HepG2 (cell line): ENCODE measurements around the gene BIRC3. TPM values are rescaled to one million over a fixed set of nuclear protein-coding genes. Genes with fewer than 3 reads are reported as not detected.
A peak's percentile ranks its signal among the peaks of the same experiment; 100 is the strongest.

Experiments
- ATRX ChIP-seq: sonication (generic); formaldehyde crosslinking; IDR thresholded peaks from 2 replicates; pipeline ENCODE4 v1.4.0; 2020; ENCODE audit warnings: missing genetic modification reagents, borderline replicate concordance
- CHD2 ChIP-seq: IDR thresholded peaks from 2 replicates; pipeline ENCODE4 v1.6.1; 2011; ENCODE audit warnings: low read depth, low read length, improper control_type of control experiment
- FOXC1 ChIP-seq: sonication (generic); formaldehyde crosslinking; IDR thresholded peaks from 2 replicates; pipeline ENCODE4 v1.8.0; 2022; ENCODE audit warnings: mild to moderate bottlenecking, missing genetic modification reagents, borderline replicate concordance
- KDM4B ChIP-seq: sonication (generic); formaldehyde crosslinking; IDR thresholded peaks from 2 replicates; pipeline ENCODE4 v1.4.0; 2020; ENCODE audit warnings: missing genetic modification reagents
- NCOR1 ChIP-seq: fragments of 200-600 bp; sonication (generic); IDR thresholded peaks from 2 replicates; pipeline ENCODE4 v1.7.0; 2017; ENCODE audit warnings: antibody characterized with exemption, low read length, borderline replicate concordance
- NR2F1 ChIP-seq, 2 experiments: fragments of 450-650 bp in 1 of 2; formaldehyde crosslinking in 1 of 2; IDR thresholded peaks; 2 replicates each; pipeline versions ENCODE4 v1.5.0 to v1.6.1; 2016 to 2020; ENCODE audit warnings: mild to moderate bottlenecking in 1 of 2, missing compliant biosample characterization in 1 of 2, missing genetic modification reagents in 1 of 2, moderate library complexity in 1 of 2
- NR2F2 ChIP-seq: IDR thresholded peaks from 2 replicates; pipeline ENCODE4 v1.6.1; 2012; ENCODE audit warnings: low read depth, inconsistent platforms, borderline replicate concordance
- PHF8 ChIP-seq: sonication (generic); formaldehyde crosslinking; IDR thresholded peaks from 2 replicates; pipeline ENCODE4 v1.5.0; 2020; ENCODE audit warnings: missing genetic modification reagents
- SMARCC2 ChIP-seq: fragments of 450-650 bp; IDR thresholded peaks from 2 replicates; pipeline ENCODE4 v1.6.1; 2017; ENCODE audit warnings: antibody characterized with exemption, mild to moderate bottlenecking
- ZBTB1 ChIP-seq: sonication (generic); formaldehyde crosslinking; IDR thresholded peaks from 2 replicates; pipeline ENCODE4 v1.4.0; 2020; ENCODE audit warnings: missing genetic modification reagents, borderline replicate concordance
- ZFP36L1 ChIP-seq: sonication (generic); formaldehyde crosslinking; IDR thresholded peaks from 2 replicates; pipeline ENCODE4 v1.8.0; 2022; ENCODE audit warnings: mild to moderate bottlenecking, missing genetic modification reagents, moderate library complexity
- ZNF138 ChIP-seq: sonication (generic); formaldehyde crosslinking; IDR thresholded peaks from 2 replicates; pipeline ENCODE4 v1.5.0; 2020; ENCODE audit warnings: mild to moderate bottlenecking, low read depth, missing genetic modification reagents
- ZNF260 ChIP-seq: sonication (generic); formaldehyde crosslinking; IDR thresholded peaks from 2 replicates; pipeline ENCODE4 v1.4.0; 2020; ENCODE audit warnings: missing genetic modification reagents, low read depth, mild to moderate bottlenecking, borderline replicate concordance
- polyA plus RNA-seq, 8 experiments: library from polyadenylated mRNA; depleted of rRNA in 3 of 8; stranded (reverse) in 7 of 8; unstranded in 1 of 8; fragments of >200 nt; fragmentation: Illumina TruSeq in 4 of 8; extraction: Trizol in 4 of 8; gene quantifications; 2 replicates each; pipeline versions ENCODE4 v1.2.1 to v1.2.3, GENCODE V29; 2011 to 2016; ENCODE audit warnings: low read depth in 4 of 8, missing spikeins in 1 of 8, mixed read lengths in 1 of 8; ENCODE audit not compliant: insufficient read depth in 1 of 8
- total RNA-seq, 5 experiments: library from RNA; depleted of rRNA; stranded (reverse); fragments of >200 nt; fragmentation: Illumina TruSeq; extraction: Trizol; gene quantifications; 2 replicates each; pipeline ENCODE4 v1.2.3, GENCODE V29; 2016; ENCODE audit warnings: low read depth in 1 of 5
- TF ChIP-seq, protein P1 (sequence below): sonication (generic); formaldehyde crosslinking; IDR thresholded peaks from 2 replicates; pipeline ENCODE4 v1.4.0; 2020; ENCODE audit warnings: missing genetic modification reagents
- TF ChIP-seq, protein P2 (sequence below): IDR thresholded peaks from 2 replicates; pipeline ENCODE4 v1.6.1; 2016; ENCODE audit warnings: mild to moderate bottlenecking
- TF ChIP-seq, protein P3 (sequence below): sonication (generic); formaldehyde crosslinking; IDR thresholded peaks from 2 replicates; pipeline ENCODE4; 2020; ENCODE audit warnings: missing genetic modification reagents, mild to moderate bottlenecking, borderline replicate concordance
- TF ChIP-seq, protein P4 (sequence below): IDR thresholded peaks from 2 replicates; pipeline ENCODE4 v1.4.0; 2020; ENCODE audit warnings: mild to moderate bottlenecking, missing genetic modification reagents

The BIRC3 gene
- total and polyA plus RNA-seq, 2 of the 13 experiments (the other 11 are each of a cell fraction or from before 2014, with no cell fraction given), result 0.41 to 4.2 TPM

DNA sequence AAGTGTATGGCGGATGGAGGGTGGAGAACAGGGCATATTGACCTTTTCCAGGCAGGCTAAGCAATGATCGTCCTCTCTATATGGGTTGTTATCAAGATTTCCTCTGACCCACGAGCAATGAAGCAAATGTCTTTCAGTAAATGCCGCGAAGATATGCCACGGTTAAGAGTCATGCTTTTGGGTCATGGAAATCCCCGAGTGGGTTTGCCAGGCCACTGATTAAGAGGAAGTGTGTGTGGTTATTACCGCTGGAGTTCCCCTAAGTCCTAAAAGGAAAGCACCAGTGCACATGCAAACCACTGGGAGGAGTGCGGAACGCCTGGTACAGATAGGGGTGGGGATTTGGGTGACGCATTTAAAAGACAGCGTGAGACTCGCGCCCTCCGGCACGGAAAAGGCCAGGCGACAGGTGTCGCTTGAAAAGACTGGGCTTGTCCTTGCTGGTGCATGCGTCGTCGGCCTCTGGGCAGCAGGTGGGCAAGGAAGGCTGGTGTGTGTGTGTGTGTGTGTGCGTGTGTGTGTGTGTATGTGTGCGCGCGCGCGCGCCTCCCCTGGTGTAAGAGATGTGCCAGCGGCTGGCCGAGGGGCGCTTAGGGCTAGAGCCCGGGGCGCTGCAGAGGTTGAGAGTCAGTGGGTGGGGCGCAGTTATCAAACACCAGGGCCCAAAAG lies at the start of gene BIRC3 (continued):
- TF ChIP-seq ZNF260 (no peak), KDM4B (no peak), ZBTB1 (no peak), PHF8 (CRISPR knock-in tag) (peak; percentile 47), NR2F1 (CRISPR knock-in tag; IDR thresholded peaks at IDR 0.05) (no peak), FOXC1 (CRISPR knock-in tag) (0 out of 2 replicates have a peak, but pooled peaks have one; percentile 56), CHD2 (no peak), ZNF138 (CRISPR knock-in tag) (no peak), ATRX (no peak), ZFP36L1 (CRISPR knock-in tag) (no peak), SMARCC2 (no peak), NCOR1 (no peak), NR2F2 (no peak)
- TF ChIP-seq, protein P1, sequence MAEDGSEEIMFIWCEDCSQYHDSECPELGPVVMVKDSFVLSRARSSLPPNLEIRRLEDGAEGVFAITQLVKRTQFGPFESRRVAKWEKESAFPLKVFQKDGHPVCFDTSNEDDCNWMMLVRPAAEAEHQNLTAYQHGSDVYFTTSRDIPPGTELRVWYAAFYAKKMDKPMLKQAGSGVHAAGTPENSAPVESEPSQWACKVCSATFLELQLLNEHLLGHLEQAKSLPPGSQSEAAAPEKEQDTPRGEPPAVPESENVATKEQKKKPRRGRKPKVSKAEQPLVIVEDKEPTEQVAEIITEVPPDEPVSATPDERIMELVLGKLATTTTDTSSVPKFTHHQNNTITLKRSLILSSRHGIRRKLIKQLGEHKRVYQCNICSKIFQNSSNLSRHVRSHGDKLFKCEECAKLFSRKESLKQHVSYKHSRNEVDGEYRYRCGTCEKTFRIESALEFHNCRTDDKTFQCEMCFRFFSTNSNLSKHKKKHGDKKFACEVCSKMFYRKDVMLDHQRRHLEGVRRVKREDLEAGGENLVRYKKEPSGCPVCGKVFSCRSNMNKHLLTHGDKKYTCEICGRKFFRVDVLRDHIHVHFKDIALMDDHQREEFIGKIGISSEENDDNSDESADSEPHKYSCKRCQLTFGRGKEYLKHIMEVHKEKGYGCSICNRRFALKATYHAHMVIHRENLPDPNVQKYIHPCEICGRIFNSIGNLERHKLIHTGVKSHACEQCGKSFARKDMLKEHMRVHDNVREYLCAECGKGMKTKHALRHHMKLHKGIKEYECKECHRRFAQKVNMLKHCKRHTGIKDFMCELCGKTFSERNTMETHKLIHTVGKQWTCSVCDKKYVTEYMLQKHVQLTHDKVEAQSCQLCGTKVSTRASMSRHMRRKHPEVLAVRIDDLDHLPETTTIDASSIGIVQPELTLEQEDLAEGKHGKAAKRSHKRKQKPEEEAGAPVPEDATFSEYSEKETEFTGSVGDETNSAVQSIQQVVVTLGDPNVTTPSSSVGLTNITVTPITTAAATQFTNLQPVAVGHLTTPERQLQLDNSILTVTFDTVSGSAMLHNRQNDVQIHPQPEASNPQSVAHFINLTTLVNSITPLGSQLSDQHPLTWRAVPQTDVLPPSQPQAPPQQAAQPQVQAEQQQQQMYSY (CRISPR knock-in tag), result no peak
- TF ChIP-seq, protein P2, sequence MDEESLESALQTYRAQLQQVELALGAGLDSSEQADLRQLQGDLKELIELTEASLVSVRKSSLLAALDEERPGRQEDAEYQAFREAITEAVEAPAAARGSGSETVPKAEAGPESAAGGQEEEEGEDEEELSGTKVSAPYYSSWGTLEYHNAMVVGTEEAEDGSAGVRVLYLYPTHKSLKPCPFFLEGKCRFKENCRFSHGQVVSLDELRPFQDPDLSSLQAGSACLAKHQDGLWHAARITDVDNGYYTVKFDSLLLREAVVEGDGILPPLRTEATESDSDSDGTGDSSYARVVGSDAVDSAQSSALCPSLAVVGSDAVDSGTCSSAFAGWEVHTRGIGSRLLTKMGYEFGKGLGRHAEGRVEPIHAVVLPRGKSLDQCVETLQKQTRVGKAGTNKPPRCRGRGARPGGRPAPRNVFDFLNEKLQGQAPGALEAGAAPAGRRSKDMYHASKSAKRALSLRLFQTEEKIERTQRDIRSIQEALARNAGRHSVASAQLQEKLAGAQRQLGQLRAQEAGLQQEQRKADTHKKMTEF (CRISPR knock-in tag), result peak; percentile 27; the same call in 1 of the 2 replicates
- TF ChIP-seq, protein P3, sequence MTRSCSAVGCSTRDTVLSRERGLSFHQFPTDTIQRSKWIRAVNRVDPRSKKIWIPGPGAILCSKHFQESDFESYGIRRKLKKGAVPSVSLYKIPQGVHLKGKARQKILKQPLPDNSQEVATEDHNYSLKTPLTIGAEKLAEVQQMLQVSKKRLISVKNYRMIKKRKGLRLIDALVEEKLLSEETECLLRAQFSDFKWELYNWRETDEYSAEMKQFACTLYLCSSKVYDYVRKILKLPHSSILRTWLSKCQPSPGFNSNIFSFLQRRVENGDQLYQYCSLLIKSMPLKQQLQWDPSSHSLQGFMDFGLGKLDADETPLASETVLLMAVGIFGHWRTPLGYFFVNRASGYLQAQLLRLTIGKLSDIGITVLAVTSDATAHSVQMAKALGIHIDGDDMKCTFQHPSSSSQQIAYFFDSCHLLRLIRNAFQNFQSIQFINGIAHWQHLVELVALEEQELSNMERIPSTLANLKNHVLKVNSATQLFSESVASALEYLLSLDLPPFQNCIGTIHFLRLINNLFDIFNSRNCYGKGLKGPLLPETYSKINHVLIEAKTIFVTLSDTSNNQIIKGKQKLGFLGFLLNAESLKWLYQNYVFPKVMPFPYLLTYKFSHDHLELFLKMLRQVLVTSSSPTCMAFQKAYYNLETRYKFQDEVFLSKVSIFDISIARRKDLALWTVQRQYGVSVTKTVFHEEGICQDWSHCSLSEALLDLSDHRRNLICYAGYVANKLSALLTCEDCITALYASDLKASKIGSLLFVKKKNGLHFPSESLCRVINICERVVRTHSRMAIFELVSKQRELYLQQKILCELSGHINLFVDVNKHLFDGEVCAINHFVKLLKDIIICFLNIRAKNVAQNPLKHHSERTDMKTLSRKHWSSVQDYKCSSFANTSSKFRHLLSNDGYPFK (CRISPR knock-in tag), result no peak
- TF ChIP-seq, protein P4, sequence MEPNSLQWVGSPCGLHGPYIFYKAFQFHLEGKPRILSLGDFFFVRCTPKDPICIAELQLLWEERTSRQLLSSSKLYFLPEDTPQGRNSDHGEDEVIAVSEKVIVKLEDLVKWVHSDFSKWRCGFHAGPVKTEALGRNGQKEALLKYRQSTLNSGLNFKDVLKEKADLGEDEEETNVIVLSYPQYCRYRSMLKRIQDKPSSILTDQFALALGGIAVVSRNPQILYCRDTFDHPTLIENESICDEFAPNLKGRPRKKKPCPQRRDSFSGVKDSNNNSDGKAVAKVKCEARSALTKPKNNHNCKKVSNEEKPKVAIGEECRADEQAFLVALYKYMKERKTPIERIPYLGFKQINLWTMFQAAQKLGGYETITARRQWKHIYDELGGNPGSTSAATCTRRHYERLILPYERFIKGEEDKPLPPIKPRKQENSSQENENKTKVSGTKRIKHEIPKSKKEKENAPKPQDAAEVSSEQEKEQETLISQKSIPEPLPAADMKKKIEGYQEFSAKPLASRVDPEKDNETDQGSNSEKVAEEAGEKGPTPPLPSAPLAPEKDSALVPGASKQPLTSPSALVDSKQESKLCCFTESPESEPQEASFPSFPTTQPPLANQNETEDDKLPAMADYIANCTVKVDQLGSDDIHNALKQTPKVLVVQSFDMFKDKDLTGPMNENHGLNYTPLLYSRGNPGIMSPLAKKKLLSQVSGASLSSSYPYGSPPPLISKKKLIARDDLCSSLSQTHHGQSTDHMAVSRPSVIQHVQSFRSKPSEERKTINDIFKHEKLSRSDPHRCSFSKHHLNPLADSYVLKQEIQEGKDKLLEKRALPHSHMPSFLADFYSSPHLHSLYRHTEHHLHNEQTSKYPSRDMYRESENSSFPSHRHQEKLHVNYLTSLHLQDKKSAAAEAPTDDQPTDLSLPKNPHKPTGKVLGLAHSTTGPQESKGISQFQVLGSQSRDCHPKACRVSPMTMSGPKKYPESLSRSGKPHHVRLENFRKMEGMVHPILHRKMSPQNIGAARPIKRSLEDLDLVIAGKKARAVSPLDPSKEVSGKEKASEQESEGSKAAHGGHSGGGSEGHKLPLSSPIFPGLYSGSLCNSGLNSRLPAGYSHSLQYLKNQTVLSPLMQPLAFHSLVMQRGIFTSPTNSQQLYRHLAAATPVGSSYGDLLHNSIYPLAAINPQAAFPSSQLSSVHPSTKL (CRISPR knock-in tag), result no peak
